Vagina (tissue), 2 donors: ENCODE data around the gene AKAP4. TPM values are rescaled to one million over a fixed set of nuclear protein-coding genes. Genes with fewer than 3 reads are reported as not detected.

Experiments used
- DNase-seq, 2 donors: peaks; one replicate each; pipeline ENCODE4 v3.0.0-alpha.2; 2017; ENCODE audit errors: extremely low spot score in 2 of 2
- H3K27ac ChIP-seq: fragments of 200-600 bp; sonication (generic); one replicate; pipeline ENCODE4 v1.5.1; 2019
- H3K27me3 ChIP-seq: fragments of 200-600 bp; sonication (generic); one replicate; pipeline ENCODE4 v1.5.1; 2019
- H3K36me3 ChIP-seq, 2 donors: fragments of 200-600 bp; sonication (generic); one replicate each; pipeline ENCODE4 v1.5.1; 2017 to 2019
- H3K4me1 ChIP-seq: fragments of 200-600 bp; sonication (generic); one replicate; pipeline ENCODE4 v1.5.1; 2019
- H3K4me3 ChIP-seq, 2 donors: fragments of 200-600 bp; sonication (generic); 1 replicate in 1 of 2; 2 replicates in 1 of 2; pipeline ENCODE4 v1.5.1; 2016 to 2019
- H3K9me3 ChIP-seq: fragments of 200-600 bp; sonication (generic); one replicate; pipeline ENCODE4 v1.5.1; 2019
- CTCF ChIP-seq, 3 experiments: fragments of 450-650 bp in 2 of 3; fragments of 200-600 bp in 1 of 3; sonication (generic) in 1 of 3; IDR thresholded peaks; one replicate each; pipeline ENCODE4 v1.5.1; 2017 to 2019; ENCODE audit warnings: antibody characterized with exemption in 3 of 3, mild to moderate bottlenecking in 2 of 3, moderate library complexity in 2 of 3
- POLR2A ChIP-seq, 2 donors: fragments of 450-650 bp; IDR thresholded peaks; one replicate each; pipeline ENCODE4 v1.6.1; 2017; ENCODE audit warnings: antibody characterized with exemption in 2 of 2, mild to moderate bottlenecking in 2 of 2, moderate library complexity in 2 of 2
- POLR2AphosphoS5 ChIP-seq, 2 donors: sonication (generic); formaldehyde crosslinking; IDR thresholded peaks; one replicate each; pipeline ENCODE4 v1.9.0; 2017; ENCODE audit warnings: antibody characterized with exemption in 2 of 2, mild to moderate bottlenecking in 2 of 2, low read depth in 1 of 2; ENCODE audit not compliant: insufficient read depth in 1 of 2
- intact Hi-C: fragments of 100-400 bp; cut with DNase I; formaldehyde crosslinking; loops from one replicate; pipeline ENCODE4 v1.15.1; 2023
- small RNA-seq: library from RNA; depleted of rRNA; stranded (forward); fragments of <200 nt; gene quantifications from one replicate; pipeline ENCODE3, GENCODE V24; 2016
- total RNA-seq: library from RNA; depleted of rRNA; stranded (reverse); fragments of >200 nt; gene quantifications from one replicate; pipeline ENCODE4 v1.2.3, GENCODE V29; 2016

The AKAP4 gene
- total RNA-seq, 1 donor from 2014 or later: not detected

DNA sequence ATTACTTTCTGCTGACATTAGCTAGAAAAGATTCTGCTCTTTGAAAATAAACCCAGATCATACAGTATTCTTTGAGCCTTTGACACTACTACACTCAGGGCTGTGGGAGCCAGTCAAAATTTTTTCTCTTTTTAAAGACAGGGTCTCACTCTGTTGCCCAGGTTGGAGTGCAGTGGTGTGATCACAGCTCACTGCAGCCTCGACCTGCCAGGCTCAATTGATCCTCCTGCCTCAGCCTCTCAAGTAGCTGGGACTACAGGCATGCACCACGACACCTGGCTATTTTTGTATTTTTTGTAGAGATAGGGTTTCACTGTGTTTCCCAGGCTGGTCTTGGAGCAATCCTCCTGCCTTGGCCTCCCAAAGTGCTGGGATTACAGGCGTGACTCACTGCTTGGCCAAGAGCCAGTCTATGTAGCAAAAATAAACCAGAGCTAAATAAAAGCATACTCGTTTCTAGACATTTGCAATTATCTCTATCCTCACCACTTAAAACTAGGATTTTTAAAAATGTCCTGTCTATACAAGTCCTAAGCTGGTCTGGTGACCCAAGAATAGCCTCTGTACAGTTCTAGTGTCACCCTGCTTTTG, 43.2 kb downstream of the AKAP4 start:
- H3K36me3 ChIP-seq: no peaks in the 10 kb centered on the region
- TF ChIP-seq POLR2A (IDR thresholded peaks at IDR 0.05) (no peak), CTCF (IDR thresholded peaks at IDR 0.05) (no peak), POLR2AphosphoS5 (IDR thresholded peaks at IDR 0.05; ENCODE audit: insufficient read depth in 1 of 2, low read depth in 1 of 2) (no peak)
- H3K27ac ChIP-seq: no peak overlapping the region
- DNase-seq: no peak
- H3K4me1 ChIP-seq: no peaks in the 10 kb centered on the region
- H3K27me3 ChIP-seq: no peaks in the 10 kb centered on the region
- no peak overlapping the region for H3K4me3 ChIP-seq
- intact Hi-C loops: no loop called here
- H3K9me3 ChIP-seq: no peaks in the 10 kb centered on the region

- H3K9me3 ChIP-seq: no peaks in the 10 kb centered on the region
- no peak for TF ChIP-seq POLR2A (IDR thresholded peaks at IDR 0.05)
- TF ChIP-seq CTCF (IDR thresholded peaks at IDR 0.05): no peak
- no peak for TF ChIP-seq POLR2AphosphoS5 (IDR thresholded peaks at IDR 0.05; ENCODE audit: insufficient read depth in 1 of 2, low read depth in 1 of 2)
- H3K36me3 ChIP-seq: no peaks in the 10 kb centered on the region
- no peaks in the 10 kb centered on the region for H3K27me3 ChIP-seq
- intact Hi-C loops: no loop called here
- no peak overlapping the region for H3K27ac ChIP-seq
- no peak overlapping the region for H3K4me3 ChIP-seq
- no peaks in the 10 kb centered on the region for H3K4me1 ChIP-seq
- DNase-seq: no peak
These were observed 46.4 kb downstream of the AKAP4 start for GRCh38 chrX:50154429-50154828.

DNA sequence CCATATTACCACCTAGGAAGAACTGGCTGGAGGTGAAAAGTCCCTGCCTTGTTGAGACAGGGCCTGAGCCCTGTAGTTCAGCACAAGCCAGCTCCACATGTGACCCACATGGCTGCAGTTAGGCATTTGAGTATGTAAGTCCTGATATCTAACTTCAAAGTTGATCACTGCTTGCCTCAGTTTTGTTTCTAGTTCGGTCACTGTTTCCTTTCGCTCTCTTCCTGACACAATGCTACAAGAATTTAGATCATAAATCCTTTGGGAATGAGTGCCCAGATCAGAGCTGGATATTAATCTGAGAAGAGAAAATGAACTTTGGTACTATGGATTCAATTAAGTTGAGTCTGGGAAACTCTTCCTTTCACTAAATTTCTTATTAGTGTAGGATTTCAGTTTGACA, 48.4 kb downstream of the AKAP4 start:
- Histone ChIP-seq H3K27me3 (no peaks in the 10 kb centered on the region), H3K4me1 (no peaks in the 10 kb centered on the region), H3K9me3 (no peaks in the 10 kb centered on the region), H3K36me3 (no peaks in the 10 kb centered on the region), H3K27ac (no peak overlapping the region), H3K4me3 (no peak overlapping the region)
- DNase-seq: no peak
- intact Hi-C loops: no loop called here
- no peak for TF ChIP-seq POLR2A (IDR thresholded peaks at IDR 0.05)

- no peaks in the 10 kb centered on the region for H3K27me3 ChIP-seq
- intact Hi-C loops: no loop called here
- TF ChIP-seq POLR2A (IDR thresholded peaks at IDR 0.05) (no peak), CTCF (IDR thresholded peaks at IDR 0.05) (no peak), POLR2AphosphoS5 (IDR thresholded peaks at IDR 0.05; ENCODE audit: insufficient read depth in 1 of 2, low read depth in 1 of 2) (no peak)
- H3K36me3 ChIP-seq: no peaks in the 10 kb centered on the region
- H3K4me3 ChIP-seq: no peak overlapping the region
- H3K27ac ChIP-seq: no peak overlapping the region
- H3K4me1 ChIP-seq: no peaks in the 10 kb centered on the region
- H3K9me3 ChIP-seq: no peaks in the 10 kb centered on the region
- no peak for DNase-seq
These were observed 52.8 kb downstream of the AKAP4 start for GRCh38 chrX:50147972-50148371.

Small RNA genes within 50 kb of the gene (small RNA-seq; reads per million reads assigned to genes)
- not detected for gene PYY3
- not detected for gene RF00019

Other genes with a start within 250 kb of the AKAP4 start
- 0.25 TPM for gene CCNB3, start 3.8 kb upstream of the AKAP4 start, total RNA-seq